HG03097 (cell line): ENCODE measurements around the gene PPIL4.
"Not testable (repeated sequence)": the region's sequence is repeated elsewhere in the genome, so short reads cannot be mapped to it uniquely, and the experiment has no call there.

Experiments
- ATAC-seq: cut with Tn5 transposase; IDR thresholded peaks from one replicate; pipeline ENCODE4 v1.9.1; 2021; ENCODE audit not compliant: unreplicated experiment, low FRiP score

Gene PPIL4

DNA sequence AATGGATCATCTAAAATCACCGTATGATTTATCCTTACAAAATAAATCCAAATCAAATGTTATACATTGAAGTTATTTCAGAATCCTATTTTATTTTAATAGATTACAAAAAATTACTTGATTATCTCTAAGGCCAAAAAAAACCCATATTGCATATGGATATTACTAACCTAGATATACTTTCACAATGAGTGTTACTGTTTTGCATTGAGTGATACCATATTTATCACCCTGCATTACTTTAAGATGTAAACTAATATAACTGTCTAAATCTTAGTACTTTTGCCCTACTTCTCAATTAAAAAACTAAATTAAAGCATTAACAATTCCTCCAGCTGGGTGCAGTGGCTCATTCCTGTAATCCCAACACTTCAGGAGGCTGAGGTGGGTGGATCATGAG is 11.1 kb downstream of the PPIL4 start:
- no peak for ATAC-seq

DNA sequence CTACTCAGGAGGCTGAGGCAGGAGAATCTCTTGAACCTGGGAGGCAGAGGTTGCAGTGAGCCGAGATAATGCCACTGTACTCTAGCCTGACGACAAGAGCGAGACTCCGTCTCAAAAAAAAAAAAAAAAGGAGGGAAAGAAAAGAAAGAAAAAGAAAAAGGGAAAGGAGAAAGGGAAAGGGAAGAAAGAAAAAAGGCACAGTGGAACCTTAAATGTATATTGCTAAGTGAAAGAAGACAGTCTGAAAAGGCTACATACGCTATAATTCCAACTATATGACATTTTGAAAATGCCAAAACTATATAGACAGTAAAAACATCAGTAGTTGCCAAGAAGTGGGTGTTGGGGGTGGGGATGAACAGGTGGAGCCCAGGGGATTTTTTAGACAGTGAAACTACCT is 16.2 kb downstream of the PPIL4 start:
- no peak for ATAC-seq

DNA sequence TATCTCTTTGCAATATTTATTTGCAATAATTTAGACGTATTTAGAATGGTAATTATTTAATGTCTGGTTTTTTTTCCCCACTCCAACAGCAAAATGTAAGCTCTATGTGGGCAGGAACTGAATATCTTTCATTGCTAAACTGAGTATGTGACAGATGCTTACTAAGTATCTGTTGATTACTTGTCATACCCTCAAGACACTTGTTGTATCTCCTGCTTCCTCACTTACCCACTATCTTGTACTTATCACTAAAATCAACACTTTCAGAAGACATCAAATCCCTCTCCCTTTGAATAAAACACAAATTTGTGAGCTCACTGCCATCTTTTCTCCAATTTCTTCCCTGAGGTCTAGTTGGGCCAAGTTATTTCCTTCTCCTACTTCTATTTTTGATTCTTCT is 30.3 kb downstream of the PPIL4 start:
- ATAC-seq: no peak

DNA sequence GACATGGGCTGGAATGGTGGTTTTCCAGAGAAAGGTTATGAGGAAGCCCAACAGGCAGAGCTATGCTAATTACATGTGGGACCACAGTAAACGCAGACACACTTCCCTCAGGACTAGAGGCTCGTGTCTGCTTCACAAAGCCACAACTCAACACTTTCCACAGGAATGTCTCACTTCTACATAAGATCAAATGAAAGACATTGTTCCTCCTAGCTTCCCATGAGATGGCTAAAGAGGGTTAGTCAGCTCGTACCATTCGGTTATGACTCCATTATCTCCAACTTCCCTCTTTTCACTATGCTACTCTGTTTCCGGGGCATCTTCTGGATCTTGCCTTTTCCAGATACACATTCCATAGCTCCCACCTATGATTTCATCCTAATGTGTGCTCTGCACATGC is 31.9 kb downstream of the PPIL4 start:
- no peak for ATAC-seq

DNA sequence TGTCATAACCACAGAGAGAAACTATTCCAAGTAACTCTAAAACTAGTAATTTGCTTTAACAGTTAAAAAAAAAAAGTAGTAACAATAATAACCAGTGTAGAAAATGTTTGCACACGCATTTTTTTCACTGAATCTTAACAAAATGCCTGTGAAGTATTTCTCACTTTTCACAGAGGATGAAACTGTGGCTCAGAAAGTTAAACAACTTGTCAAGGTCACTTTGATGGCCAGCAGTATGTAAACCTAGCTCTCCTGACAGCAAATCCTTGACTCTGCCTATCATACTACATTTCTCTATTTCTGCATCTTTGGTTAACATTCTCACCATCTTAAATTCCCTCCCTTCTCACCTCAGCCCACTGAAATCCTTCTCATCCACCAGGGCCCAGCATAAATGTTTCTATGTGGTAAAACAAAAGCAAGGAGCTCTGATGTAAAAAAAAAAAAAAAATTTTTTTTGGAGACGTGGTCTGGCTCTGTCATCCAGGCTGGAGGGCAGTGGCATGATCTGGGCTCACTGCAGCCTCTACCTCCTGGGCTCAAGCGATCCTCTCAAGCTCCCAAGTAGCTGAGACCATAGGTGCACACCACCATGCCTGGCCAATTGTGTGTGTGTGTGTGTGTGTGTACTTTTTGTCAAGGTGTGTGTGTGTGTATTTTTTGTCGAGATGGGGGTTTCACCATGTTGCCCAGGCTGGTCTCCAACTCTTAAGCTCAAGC is 34.9 kb downstream of the PPIL4 start:
- ATAC-seq: no peak

DNA sequence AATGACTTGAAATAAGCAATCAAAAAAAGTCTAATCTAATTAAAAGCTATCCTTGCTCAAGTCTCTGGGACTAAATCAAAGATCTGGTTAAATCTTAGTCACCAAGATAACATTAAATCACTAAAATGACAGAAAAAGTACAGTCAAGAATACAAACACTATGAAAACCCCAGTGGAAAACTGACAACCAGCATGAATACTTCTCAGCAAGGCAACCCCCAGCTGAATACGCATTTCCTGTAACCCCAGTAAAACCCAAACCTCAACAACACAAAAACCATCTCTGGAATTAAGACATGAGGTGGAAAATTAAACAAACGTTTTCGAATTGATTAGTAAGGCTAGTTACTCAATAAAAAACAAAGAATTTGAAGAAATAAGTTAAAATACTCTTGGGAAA is 37.4 kb downstream of the PPIL4 start:
- ATAC-seq: no peak

DNA sequence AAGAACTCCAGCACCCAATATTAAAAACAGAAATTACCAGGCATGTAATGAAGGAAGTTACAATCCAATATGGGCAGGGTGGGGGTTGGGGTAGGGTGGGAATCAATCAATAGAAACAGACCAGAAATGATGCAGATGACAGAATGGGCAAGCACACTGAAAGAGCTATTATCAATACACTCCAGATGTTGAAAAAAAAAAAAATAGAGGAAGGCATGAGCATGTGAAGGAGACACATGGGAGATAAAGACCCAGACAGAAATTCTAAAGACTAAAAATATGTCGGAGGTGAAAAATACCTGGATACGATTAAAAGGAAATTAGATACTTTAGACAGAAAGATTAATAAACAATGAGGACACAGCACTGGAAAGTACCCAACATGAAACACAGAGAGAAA is 42.0 kb downstream of the PPIL4 start:
- ATAC-seq: no peak

DNA sequence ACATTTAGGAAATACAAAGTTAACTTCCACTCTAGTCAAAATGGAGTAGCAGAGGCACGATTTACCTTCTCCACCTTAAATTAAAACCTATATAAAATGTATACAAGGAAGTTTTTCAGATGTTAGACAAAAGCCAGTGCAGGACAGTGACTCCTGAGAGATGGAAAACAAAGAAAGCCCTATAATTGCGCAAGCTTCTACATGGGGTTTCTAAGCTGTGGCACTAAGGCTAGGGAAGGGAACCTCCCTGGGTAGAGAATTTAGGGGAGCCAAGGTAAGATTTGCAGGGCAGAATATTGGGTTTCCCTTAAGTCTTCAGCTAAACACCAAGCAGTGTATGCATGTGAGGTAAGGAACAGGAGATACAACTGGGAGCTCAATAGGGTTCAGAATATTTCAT is 42.6 kb downstream of the PPIL4 start:
- ATAC-seq: no peak

DNA sequence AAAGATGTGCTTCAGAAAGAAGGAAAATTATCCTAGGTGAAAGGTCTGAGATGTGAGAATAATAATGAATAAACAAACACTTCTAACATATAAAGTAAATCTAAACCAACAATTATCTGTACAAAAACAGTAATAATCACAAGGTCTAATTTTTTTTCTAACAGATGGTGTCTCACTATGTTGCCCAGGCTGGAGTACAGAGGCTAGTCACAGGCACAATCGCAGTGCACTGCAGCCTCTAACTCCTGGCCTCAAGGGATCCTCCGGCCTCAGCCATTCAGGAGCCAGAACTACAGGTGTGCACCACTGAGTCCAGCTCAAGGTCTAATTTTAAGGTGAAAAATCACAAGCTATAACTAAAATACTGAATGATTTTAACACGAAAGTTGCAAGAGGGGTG is 44.1 kb downstream of the PPIL4 start:
- ATAC-seq: no peak

DNA sequence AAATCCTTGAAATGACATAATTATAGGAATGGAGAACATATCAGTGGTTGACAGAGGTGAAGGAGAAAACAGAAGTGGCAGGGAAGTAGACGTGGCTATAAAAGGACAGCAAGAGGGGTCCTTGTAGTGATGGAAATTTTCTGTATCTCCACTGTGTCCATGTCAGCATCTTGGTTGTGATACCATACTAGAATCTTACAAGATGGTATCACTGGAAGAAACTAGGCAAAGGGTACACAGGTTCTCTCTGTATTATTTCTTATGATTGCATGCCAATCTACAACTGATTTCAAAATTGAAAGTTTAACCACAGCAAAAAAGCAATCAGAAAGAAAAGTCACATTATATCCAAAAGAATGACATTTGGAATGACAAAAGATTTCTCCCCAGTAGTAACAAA is 44.6 kb downstream of the PPIL4 start:
- ATAC-seq: no peak

DNA sequence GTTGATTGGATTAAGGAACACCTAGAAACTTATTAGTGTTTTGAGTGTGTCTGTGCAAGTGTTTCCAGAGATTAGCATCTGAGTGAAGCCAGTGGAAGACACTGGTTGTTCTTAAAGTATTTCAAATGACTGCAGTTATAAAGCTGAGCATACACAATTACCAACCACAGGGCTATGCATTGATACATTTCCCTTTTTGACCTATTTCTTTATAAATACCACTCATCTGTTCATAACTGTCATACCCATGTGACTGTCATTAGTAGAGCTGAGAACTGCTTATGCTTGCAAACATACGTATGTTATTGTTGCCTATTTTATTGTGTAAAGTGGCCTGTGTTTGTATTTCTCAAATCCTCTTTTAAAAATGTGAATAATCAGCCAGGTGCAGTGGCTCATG is 45.7 kb downstream of the PPIL4 start:
- no peak for ATAC-seq

DNA sequence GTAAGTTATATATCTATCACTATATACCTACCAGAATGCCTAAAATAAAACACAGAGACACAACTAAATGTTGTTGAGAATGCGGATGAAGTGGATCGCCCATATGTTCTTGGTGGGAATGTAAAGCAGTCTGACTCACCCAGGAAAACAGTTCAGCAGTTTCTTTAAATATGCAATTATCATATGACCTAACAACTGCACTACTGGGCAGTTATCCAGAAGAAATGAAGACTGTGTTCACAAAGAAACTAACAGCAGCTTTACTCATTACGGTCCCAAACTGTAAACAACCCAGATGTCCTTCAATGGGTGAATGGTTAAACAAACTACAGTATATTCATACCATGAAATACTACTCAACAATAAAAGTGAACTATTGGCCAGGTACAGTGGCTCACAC is 46.8 kb downstream of the PPIL4 start:
- no peak for ATAC-seq

DNA sequence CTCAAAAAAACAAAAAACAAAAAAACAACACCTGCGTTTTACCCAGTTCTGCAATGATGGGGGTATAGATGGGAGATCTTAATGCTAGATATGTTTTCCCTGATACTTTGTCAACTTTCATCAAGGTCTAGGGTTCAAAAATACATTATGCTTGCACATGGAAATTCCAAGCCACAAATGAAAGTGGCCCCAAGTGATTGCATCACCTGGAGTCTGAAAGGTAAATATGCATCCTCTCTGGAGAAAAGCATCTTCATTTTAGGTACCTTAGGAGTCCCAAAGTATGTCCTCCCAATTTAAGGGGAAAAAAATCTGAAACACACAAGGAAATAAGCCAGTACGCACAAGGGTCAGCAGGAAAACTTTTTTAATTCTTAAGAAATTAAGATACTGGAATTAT is 48.5 kb downstream of the PPIL4 start:
- no peak for ATAC-seq

DNA sequence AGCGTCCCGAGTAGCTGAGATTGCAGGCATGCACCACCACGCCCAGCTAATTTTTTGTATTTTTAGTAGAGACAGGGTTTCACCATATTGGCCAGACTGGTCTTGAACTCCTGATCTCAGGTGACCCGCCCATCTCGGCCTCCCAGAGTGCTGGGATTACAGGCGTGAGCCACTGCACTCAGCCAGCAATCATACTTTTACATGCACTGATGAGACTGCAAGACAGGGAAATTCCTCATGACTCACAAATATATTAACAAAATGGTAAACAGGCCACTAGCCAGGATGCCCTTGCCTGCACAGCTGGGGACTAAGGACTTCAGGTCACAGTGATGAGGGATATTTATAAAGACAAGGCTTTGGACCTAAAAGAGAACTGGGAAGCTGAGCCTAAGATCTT is 49.2 kb downstream of the PPIL4 start:
- not testable (repeated sequence) for ATAC-seq

DNA sequence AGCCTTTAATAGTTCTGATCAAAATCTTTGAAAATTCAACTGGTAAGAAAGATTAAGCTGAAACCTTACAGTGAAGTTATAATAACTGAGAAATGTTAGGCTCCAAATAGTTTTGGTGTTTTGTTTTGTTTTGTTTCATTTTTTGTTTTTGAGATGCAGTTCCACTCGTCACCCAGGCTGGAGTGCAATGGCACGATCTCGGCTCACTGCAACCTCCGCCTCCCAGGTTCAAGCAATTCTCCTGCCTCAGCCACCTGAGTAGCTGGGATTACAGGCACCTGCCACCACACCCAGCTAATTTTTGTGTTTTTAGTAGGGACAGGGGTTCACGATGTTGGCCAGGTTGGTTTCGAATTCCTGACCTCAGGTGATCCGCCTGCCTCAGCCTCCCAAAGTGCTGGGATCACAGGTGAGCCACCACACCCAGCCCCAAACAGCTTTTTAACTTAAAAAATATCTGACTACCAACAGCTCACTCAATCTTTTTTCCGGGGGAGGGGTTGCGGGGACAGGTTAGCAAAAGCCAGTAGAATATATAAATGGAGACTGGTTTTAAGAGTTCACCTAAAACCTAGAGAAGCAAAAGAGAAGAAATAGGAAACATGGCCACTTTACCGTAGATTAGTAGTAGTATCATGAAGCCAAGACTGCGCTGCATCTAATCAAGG is 50.4 kb downstream of the PPIL4 start:
- not testable (repeated sequence) for ATAC-seq

DNA sequence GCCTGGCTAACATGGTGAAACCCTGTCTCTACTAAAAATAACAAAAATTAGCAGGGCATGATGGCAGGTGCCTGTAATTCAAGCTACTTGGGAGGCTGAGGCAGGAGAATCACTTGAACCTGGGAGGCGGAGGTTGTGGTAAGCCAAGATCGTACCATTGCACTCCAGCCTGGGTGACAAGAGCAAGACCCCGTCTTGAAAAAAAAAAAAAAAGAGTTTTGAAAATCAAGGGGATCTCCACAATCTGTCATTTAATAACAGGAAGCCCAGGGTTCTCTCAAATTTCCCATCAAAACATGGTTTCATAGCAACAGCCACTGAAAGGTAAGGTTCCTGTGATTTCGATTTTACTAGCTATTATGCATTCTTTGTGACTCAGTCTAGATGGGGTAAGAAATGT is 51.0 kb downstream of the PPIL4 start:
- ATAC-seq: peak; percentile 75

DNA sequence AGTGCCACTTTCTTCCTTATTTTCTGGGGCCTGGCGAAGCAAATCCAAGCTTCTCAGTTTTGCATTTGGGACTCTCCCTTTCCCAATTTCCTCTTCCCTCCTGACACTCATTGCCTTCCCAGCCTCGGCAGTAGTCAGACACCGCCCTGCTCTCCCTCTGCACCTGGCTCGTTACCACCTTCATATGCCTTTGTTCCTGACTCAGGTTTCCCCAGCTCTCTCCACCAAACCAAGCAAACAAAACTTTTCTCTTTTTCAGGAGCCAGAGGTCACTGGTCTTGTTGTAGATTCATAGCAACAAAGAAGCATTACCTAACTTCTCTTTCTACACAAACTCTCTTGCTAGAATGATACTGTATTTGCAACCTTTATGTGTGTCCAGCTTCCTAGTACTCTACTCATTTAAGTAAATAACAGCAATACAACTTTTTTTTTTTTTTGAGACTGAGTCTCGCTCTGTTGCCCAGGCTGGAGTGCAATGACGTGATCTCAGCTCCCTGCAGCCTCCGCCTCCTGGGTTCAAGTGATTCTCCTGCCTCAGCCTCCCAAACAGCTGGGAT is 52.0 kb downstream of the PPIL4 start:
- no peak for ATAC-seq

DNA sequence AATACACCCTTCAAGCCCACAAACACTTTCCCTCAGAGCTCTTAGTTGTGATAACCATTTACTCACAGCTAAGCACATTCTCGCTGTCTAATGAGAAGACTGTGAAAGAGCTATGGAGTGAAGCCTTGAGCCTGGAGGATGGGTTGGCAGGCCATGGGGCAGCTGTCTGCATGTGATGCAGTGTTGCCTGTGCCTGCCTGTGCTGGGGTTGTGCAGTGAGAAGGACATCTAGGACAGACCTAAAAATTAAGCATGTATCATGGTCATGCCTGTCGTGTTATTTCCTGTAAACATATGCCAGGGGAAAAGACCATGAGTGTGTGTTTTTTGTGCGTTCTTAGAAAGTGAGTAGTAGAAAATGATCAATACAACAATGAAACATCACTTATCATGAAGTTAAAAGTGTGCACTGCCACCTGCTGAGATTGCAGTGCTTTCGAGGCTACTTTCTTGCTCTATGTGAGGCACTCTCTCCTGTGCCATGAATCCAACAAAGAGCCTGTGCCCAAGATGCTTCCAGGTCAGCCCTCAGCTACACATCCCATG is 53.0 kb downstream of the PPIL4 start:
- no peak for ATAC-seq

DNA sequence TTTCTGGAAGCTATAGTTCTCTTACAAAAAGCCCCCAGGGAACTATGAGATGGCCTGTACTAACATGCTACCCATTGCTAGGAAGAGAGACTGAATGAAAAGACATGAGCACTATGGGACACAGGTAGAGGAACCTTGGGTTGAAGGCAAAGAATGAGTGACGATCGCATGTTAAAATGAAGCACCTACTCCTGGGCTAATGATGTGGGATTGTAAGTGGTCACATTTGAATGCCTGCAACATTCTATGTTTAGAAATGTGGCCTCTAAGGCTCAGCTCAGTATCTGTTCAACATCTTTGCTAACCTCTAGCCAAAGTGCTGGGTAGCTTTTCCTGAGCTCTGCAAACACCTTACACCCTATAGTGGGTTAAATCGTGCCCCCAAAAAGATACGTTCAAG is 55.9 kb downstream of the PPIL4 start:
- ATAC-seq: no peak

DNA sequence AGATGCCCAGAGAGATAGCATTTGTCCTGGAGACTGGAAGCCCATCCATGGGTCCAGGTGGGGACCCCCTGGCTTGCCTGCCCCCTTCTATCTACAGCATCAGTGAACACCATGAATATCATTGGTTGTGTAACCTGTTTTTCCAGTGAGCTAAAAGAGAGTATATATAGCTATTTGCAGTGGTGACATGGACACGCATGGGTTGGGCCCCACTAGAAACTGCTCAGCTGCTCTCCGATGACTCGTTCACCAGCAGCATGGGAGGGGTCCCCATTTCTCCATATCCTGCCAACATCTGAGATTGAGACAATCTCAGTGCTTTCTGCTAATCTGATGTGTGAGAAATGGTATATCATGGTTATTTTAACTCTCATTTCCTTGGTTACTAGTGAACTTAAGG is 57.0 kb downstream of the PPIL4 start:
- ATAC-seq: no peak

DNA sequence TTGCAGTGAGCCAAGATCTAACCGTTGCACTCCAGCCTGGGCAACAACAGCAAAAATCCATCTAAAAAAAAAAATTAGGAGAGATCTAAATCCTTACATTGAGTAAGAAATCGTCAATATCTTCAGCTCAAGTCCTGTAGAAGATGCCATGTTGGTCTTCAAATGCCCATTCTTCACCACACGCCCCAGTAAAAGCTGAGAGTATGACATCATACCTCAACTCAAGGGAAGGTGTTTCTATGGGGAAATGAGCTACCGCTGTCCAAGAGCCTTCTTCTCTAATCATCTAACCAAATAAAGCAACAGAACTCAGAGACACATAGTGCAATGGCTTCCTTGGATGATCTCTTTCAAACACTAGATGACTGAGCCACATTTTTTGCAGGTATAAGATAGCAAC is 58.5 kb downstream of the PPIL4 start:
- ATAC-seq: no peak
